ENCODE data around the gene GRIA4. TPM values are rescaled to one million over a fixed set of nuclear protein-coding genes. Genes with fewer than 3 reads are reported as not detected.
A peak's percentile ranks its signal among the peaks of the same experiment; 100 is the strongest.

GRIA4 gene
- total and polyA plus RNA-seq, 2 donors (not counting 1 experiment from before 2014, with no cell fraction given), result 0.15 to 0.50 TPM

- TF ChIP-seq CTCF (conservative IDR thresholded peaks at IDR 0.05 in 1 of 2, IDR thresholded peaks at IDR 0.05 in 1 of 2; ENCODE audit: low read depth in 1 of 2, low read length in 2 of 2), result no peak
- TF ChIP-seq EZH2 (IDR thresholded peaks at IDR 0.05; ENCODE audit: low read length, missing control alignments), result no peak
- no peak overlapping the region for H3K4me2 ChIP-seq (ENCODE audit: extremely low read depth, insufficient read depth, low read length)
- no peak overlapping the region for H3K9ac ChIP-seq (ENCODE audit: insufficient read depth, low read length)
- H3K27ac ChIP-seq (ENCODE audit: insufficient read depth, low read length), result no peak overlapping the region
- H3K4me1 ChIP-seq (ENCODE audit: control insufficient read depth, extremely low read depth, insufficient read depth, low read length), result no peaks in the 10 kb centered on the region
- H3K4me3 ChIP-seq (replicated peaks in 1 of 4; ENCODE audit: control extremely low read depth in 1 of 4, insufficient read depth in 1 of 4, low read depth in 3 of 4, low read length in 4 of 4), result no peak overlapping the region
- H3K27me3 ChIP-seq (ENCODE audit: control insufficient read depth, insufficient read depth, low read length), result no peaks in the 10 kb centered on the region
- no peak for DNase-seq (ENCODE audit: low read depth in 2 of 2)
- no peaks in the 10 kb centered on the region for H3K79me2 ChIP-seq (ENCODE audit: control insufficient read depth, insufficient read depth, low read length)
- H3K36me3 ChIP-seq (ENCODE audit: control insufficient read depth, insufficient read depth, low read length), result no peaks in the 10 kb centered on the region
- no peaks in the 10 kb centered on the region for H4K20me1 ChIP-seq (ENCODE audit: control insufficient read depth, extremely low read depth, insufficient read depth, low read length)
- no peak overlapping the region for H2AFZ ChIP-seq (ENCODE audit: low read length)
- no peaks in the 10 kb centered on the region for H3K9me3 ChIP-seq (ENCODE audit: control insufficient read depth, insufficient read depth, low read depth, low read length)
Observed at GRCh38 chr11:105720096-105720495, 110.2 kb downstream of the GRIA4 start.

GRCh38 chr11:105723269-105723668, 113.4 kb downstream of the GRIA4 start:
- no peak overlapping the region for H2AFZ ChIP-seq (ENCODE audit: low read length)
- H3K36me3 ChIP-seq (ENCODE audit: control insufficient read depth, insufficient read depth, low read length), result no peaks in the 10 kb centered on the region
- TF ChIP-seq CTCF (conservative IDR thresholded peaks at IDR 0.05 in 1 of 2, IDR thresholded peaks at IDR 0.05 in 1 of 2; ENCODE audit: low read depth in 1 of 2, low read length in 2 of 2) (no peak), EZH2 (IDR thresholded peaks at IDR 0.05; ENCODE audit: low read length, missing control alignments) (no peak)

GRCh38 chr11:105732611-105733010, 122.7 kb downstream of the GRIA4 start:
- H2AFZ ChIP-seq (ENCODE audit: low read length), result no peak overlapping the region
- no peak overlapping the region for H3K4me2 ChIP-seq (ENCODE audit: extremely low read depth, insufficient read depth, low read length)
- H3K27ac ChIP-seq (ENCODE audit: insufficient read depth, low read length), result no peak overlapping the region
- H3K36me3 ChIP-seq (ENCODE audit: control insufficient read depth, insufficient read depth, low read length), result no peaks in the 10 kb centered on the region
- H3K9ac ChIP-seq (ENCODE audit: insufficient read depth, low read length), result no peak overlapping the region
- H3K4me3 ChIP-seq (replicated peaks in 1 of 4; ENCODE audit: control extremely low read depth in 1 of 4, insufficient read depth in 1 of 4, low read depth in 3 of 4, low read length in 4 of 4), result no peak overlapping the region
- no peaks in the 10 kb centered on the region for H3K79me2 ChIP-seq (ENCODE audit: control insufficient read depth, insufficient read depth, low read length)
- no peaks in the 10 kb centered on the region for H4K20me1 ChIP-seq (ENCODE audit: control insufficient read depth, extremely low read depth, insufficient read depth, low read length)
- H3K4me1 ChIP-seq (ENCODE audit: control insufficient read depth, extremely low read depth, insufficient read depth, low read length), result no peaks in the 10 kb centered on the region
- no peaks in the 10 kb centered on the region for H3K9me3 ChIP-seq (ENCODE audit: control insufficient read depth, insufficient read depth, low read depth, low read length)
- H3K27me3 ChIP-seq (ENCODE audit: control insufficient read depth, insufficient read depth, low read length), result no peaks in the 10 kb centered on the region
- no peak for TF ChIP-seq CTCF (conservative IDR thresholded peaks at IDR 0.05 in 1 of 2, IDR thresholded peaks at IDR 0.05 in 1 of 2; ENCODE audit: low read depth in 1 of 2, low read length in 2 of 2)
- TF ChIP-seq EZH2 (IDR thresholded peaks at IDR 0.05; ENCODE audit: low read length, missing control alignments), result no peak
- peak in 1 of 2 donors; percentile 6 for DNase-seq (ENCODE audit: low read depth in 2 of 2)

More at GRCh38 chr11:105723269-105723668, 113.4 kb downstream of the GRIA4 start:
- H3K4me2 ChIP-seq (ENCODE audit: extremely low read depth, insufficient read depth, low read length), result no peak overlapping the region
- H3K79me2 ChIP-seq (ENCODE audit: control insufficient read depth, insufficient read depth, low read length), result no peaks in the 10 kb centered on the region
- no peak overlapping the region for H3K9ac ChIP-seq (ENCODE audit: insufficient read depth, low read length)
- H4K20me1 ChIP-seq (ENCODE audit: control insufficient read depth, extremely low read depth, insufficient read depth, low read length), result no peaks in the 10 kb centered on the region
- no peaks in the 10 kb centered on the region for H3K9me3 ChIP-seq (ENCODE audit: control insufficient read depth, insufficient read depth, low read depth, low read length)
- H3K4me1 ChIP-seq (ENCODE audit: control insufficient read depth, extremely low read depth, insufficient read depth, low read length), result no peaks in the 10 kb centered on the region
- no peak overlapping the region for H3K4me3 ChIP-seq (replicated peaks in 1 of 4; ENCODE audit: control extremely low read depth in 1 of 4, insufficient read depth in 1 of 4, low read depth in 3 of 4, low read length in 4 of 4)
- H3K27ac ChIP-seq (ENCODE audit: insufficient read depth, low read length), result no peak overlapping the region
- no peaks in the 10 kb centered on the region for H3K27me3 ChIP-seq (ENCODE audit: control insufficient read depth, insufficient read depth, low read length)
- DNase-seq (ENCODE audit: low read depth in 2 of 2), result no peak

All from fibroblast of lung (primary cell).